HepG2 (cell line): Measurements from ENCODE around the gene RARG. TPM values are rescaled to one million over a fixed set of nuclear protein-coding genes. Genes with fewer than 3 reads are reported as not detected.
A peak's percentile ranks its signal among the peaks of the same experiment; 100 is the strongest.

Experiments
- HBP1 ChIP-seq: IDR thresholded peaks from 2 replicates; pipeline ENCODE4 v1.6.1; 2016; ENCODE audit warnings: low read depth, control low read depth
- MAFG ChIP-seq: sonication (generic); formaldehyde crosslinking; IDR thresholded peaks from 2 replicates; pipeline ENCODE4 v1.5.1; 2020; ENCODE audit warnings: mild to moderate bottlenecking, missing genetic modification reagents
- MIER3 ChIP-seq: IDR thresholded peaks from 2 replicates; pipeline ENCODE4 v1.6.1; 2016; ENCODE audit warnings: missing compliant biosample characterization, borderline replicate concordance
- NR2F1 ChIP-seq, 2 experiments: fragments of 450-650 bp in 1 of 2; formaldehyde crosslinking in 1 of 2; IDR thresholded peaks; 2 replicates each; pipeline versions ENCODE4 v1.5.0 to v1.6.1; 2016 to 2020; ENCODE audit warnings: mild to moderate bottlenecking in 1 of 2, missing compliant biosample characterization in 1 of 2, missing genetic modification reagents in 1 of 2, moderate library complexity in 1 of 2
- RBM22 ChIP-seq: fragments of 200-400 bp; formaldehyde crosslinking; optimal IDR thresholded peaks from 2 replicates; pipeline ENCODE3; 2017; ENCODE audit warnings: mild to moderate bottlenecking, low read length, moderate library complexity
- SAFB2 ChIP-seq: sonication (generic); formaldehyde crosslinking; IDR thresholded peaks from 2 replicates; pipeline ENCODE4 v1.5.1; 2020; ENCODE audit warnings: missing genetic modification reagents, low read depth, mild to moderate bottlenecking, borderline replicate concordance
- SIX1 ChIP-seq: sonication (generic); formaldehyde crosslinking; IDR thresholded peaks from 2 replicates; pipeline ENCODE4 v1.4.0; 2020; ENCODE audit warnings: missing genetic modification reagents, borderline replicate concordance
- TAF15 ChIP-seq: fragments of 200-400 bp; formaldehyde crosslinking; IDR thresholded peaks from one replicate; pipeline ENCODE4 v1.6.1; 2018; ENCODE audit warnings: mild to moderate bottlenecking, low read depth, low read length; ENCODE audit not compliant: poor library complexity, severe bottlenecking
- TEAD2 ChIP-seq: sonication (generic); formaldehyde crosslinking; IDR thresholded peaks from 2 replicates; pipeline ENCODE4 v1.9.0; 2021; ENCODE audit warnings: missing genetic modification reagents
- ZFAT ChIP-seq: sonication (generic); formaldehyde crosslinking; conservative IDR thresholded peaks from 2 replicates; pipeline ENCODE4 v1.8.1; 2023; ENCODE audit warnings: missing genetic modification reagents, inconsistent platforms
- ZFX ChIP-seq: sonication (generic); formaldehyde crosslinking; IDR thresholded peaks from 2 replicates; pipeline ENCODE4 v1.4.0; 2020; ENCODE audit warnings: mild to moderate bottlenecking, low read depth, missing genetic modification reagents, moderate library complexity
- ZMYM4 ChIP-seq: sonication (generic); formaldehyde crosslinking; IDR thresholded peaks from 2 replicates; pipeline ENCODE4 v1.8.1; 2023; ENCODE audit warnings: mild to moderate bottlenecking, missing genetic modification reagents
- ZNF34 ChIP-seq: sonication (generic); formaldehyde crosslinking; IDR thresholded peaks from 2 replicates; pipeline ENCODE4 v1.4.0; 2020; ENCODE audit warnings: mild to moderate bottlenecking, missing genetic modification reagents, borderline replicate concordance
- ZNF607 ChIP-seq: sonication (generic); formaldehyde crosslinking; IDR thresholded peaks from 2 replicates; pipeline ENCODE4 v1.5.1; 2020; ENCODE audit warnings: missing genetic modification reagents, mild to moderate bottlenecking, borderline replicate concordance
- ZNF619 ChIP-seq: sonication (generic); formaldehyde crosslinking; IDR thresholded peaks from 2 replicates; pipeline ENCODE4 v1.4.0; 2020; ENCODE audit warnings: mild to moderate bottlenecking, missing genetic modification reagents
- ZUFSP ChIP-seq: sonication (generic); formaldehyde crosslinking; IDR thresholded peaks from 2 replicates; pipeline ENCODE4 v1.9.0; 2021; ENCODE audit warnings: missing genetic modification reagents, mild to moderate bottlenecking, borderline replicate concordance
- polyA plus RNA-seq, 8 experiments: library from polyadenylated mRNA; depleted of rRNA in 3 of 8; stranded (reverse) in 7 of 8; unstranded in 1 of 8; fragments of >200 nt; fragmentation: Illumina TruSeq in 4 of 8; extraction: Trizol in 4 of 8; gene quantifications; 2 replicates each; pipeline versions ENCODE4 v1.2.1 to v1.2.3, GENCODE V29; 2011 to 2016; ENCODE audit warnings: low read depth in 4 of 8, missing spikeins in 1 of 8, mixed read lengths in 1 of 8; ENCODE audit not compliant: insufficient read depth in 1 of 8
- total RNA-seq, 5 experiments: library from RNA; depleted of rRNA; stranded (reverse); fragments of >200 nt; fragmentation: Illumina TruSeq; extraction: Trizol; gene quantifications; 2 replicates each; pipeline ENCODE4 v1.2.3, GENCODE V29; 2016; ENCODE audit warnings: low read depth in 1 of 5
- TF ChIP-seq, protein P1 (sequence below): IDR thresholded peaks from 2 replicates; pipeline ENCODE4 v1.6.1; 2018; ENCODE audit warnings: missing genetic modification reagents
- TF ChIP-seq, protein P2 (sequence below): sonication (generic); formaldehyde crosslinking; IDR thresholded peaks from 2 replicates; pipeline ENCODE4 v1.8.1; 2023; ENCODE audit warnings: mild to moderate bottlenecking, inconsistent platforms, moderate library complexity, missing genetic modification reagents, borderline replicate concordance
- TF ChIP-seq, protein P3 (sequence below): sonication (generic); formaldehyde crosslinking; IDR thresholded peaks from 2 replicates; pipeline ENCODE4 v1.5.1; 2020; ENCODE audit warnings: mild to moderate bottlenecking, missing genetic modification reagents, moderate library complexity
- TF ChIP-seq, protein P4 (sequence below): sonication (generic); formaldehyde crosslinking; IDR thresholded peaks from 2 replicates; pipeline ENCODE4 v1.4.0; 2020; ENCODE audit warnings: missing genetic modification reagents; ENCODE audit errors: not compliant biosample characterization

Gene RARG
- total and polyA plus RNA-seq, 2 of the 13 experiments (the other 11 are each of a cell fraction or from before 2014, with no cell fraction given): 0.77 to 1.5 TPM

DNA sequence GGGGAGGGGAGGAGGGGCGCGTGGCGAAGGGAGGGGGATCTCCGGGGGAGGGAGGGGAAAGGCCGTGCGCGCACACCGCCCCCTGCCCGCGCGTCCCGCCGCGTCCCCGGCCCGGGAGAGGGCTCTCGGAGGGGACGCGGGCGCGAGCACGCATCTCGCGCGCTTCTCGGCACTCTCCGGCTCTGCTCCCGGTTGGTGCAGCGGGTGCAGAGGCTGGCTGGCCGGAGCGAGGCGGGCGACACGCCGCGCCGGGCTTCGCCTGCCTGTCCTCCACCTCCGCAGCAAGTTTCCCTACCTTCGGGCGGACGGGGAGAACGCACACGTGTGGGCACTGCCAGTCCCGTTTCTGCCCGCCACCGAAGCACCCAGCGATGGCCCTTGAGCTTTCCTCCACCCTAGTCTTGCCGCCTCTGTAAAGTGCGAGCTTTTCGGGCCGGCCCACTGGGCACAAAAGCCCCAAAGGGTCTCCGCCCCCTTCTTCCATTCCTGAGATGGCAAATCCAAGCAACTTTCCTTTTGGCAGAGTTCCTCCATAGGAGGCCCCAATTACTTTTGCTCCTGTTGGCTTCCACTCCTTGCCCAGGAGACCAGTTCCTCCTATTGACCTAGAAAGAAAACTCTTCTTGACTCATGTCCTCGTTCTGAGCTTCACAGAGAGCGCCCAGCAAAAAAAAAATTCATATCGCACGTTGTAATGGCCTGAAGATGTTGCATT, 50.9 kb downstream of the RARG start (continued):
- TF ChIP-seq SAFB2 (CRISPR knock-in tag) (no peak), ZFX (CRISPR knock-in tag) (no peak), RBM22 (no peak), TAF15 (no peak), ZNF34 (no peak), ZFAT (CRISPR knock-in tag) (no peak), MAFG (CRISPR knock-in tag) (no peak), ZUFSP (CRISPR knock-in tag) (no peak), SIX1 (no peak), ZMYM4 (CRISPR knock-in tag) (no peak), ZNF619 (CRISPR knock-in tag) (no peak), TEAD2 (CRISPR knock-in tag) (no peak), ZNF607 (CRISPR knock-in tag) (peak; percentile 77), HBP1 (CRISPR knock-in tag) (no peak), MIER3 (CRISPR knock-in tag) (no peak), NR2F1 (CRISPR knock-in tag; IDR thresholded peaks at IDR 0.05) (no peak)
- TF ChIP-seq, protein P1, sequence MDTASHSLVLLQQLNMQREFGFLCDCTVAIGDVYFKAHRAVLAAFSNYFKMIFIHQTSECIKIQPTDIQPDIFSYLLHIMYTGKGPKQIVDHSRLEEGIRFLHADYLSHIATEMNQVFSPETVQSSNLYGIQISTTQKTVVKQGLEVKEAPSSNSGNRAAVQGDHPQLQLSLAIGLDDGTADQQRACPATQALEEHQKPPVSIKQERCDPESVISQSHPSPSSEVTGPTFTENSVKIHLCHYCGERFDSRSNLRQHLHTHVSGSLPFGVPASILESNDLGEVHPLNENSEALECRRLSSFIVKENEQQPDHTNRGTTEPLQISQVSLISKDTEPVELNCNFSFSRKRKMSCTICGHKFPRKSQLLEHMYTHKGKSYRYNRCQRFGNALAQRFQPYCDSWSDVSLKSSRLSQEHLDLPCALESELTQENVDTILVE: no peak; the same call in 1 of the 2 replicates
- TF ChIP-seq, protein P2, sequence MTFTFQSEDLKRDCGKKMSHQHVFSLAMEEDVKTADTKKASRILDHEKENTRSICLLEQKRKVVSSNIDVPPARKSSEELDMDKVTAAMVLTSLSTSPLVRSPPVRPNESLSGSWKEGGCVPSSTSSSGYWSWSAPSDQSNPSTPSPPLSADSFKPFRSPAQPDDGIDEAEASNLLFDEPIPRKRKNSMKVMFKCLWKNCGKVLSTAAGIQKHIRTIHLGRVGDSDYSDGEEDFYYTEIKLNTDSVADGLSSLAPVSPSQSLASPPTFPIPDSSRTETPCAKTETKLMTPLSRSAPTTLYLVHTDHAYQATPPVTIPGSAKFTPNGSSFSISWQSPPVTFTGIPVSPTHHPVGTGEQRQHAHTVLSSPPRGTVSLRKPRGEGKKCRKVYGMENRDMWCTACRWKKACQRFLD: no peak
- TF ChIP-seq, protein P3, sequence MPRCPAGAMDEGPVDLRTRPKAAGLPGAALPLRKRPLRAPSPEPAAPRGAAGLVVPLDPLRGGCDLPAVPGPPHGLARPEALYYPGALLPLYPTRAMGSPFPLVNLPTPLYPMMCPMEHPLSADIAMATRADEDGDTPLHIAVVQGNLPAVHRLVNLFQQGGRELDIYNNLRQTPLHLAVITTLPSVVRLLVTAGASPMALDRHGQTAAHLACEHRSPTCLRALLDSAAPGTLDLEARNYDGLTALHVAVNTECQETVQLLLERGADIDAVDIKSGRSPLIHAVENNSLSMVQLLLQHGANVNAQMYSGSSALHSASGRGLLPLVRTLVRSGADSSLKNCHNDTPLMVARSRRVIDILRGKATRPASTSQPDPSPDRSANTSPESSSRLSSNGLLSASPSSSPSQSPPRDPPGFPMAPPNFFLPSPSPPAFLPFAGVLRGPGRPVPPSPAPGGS (CRISPR knock-in tag): no peak
- TF ChIP-seq, protein P4, sequence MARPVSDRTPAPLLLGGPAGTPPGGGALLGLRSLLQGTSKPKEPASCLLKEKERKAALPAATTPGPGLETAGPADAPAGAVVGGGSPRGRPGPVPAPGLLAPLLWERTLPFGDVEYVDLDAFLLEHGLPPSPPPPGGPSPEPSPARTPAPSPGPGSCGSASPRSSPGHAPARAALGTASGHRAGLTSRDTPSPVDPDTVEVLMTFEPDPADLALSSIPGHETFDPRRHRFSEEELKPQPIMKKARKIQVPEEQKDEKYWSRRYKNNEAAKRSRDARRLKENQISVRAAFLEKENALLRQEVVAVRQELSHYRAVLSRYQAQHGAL (CRISPR knock-in tag): no peak
